Caco-2 (cell line): ENCODE results near the gene DSP. TPM values are rescaled to one million over a fixed set of nuclear protein-coding genes. Genes with fewer than 3 reads are reported as not detected.

Source experiments
- BruUV-seq: library from RNA; stranded (reverse); fragments of 400-500 nt; replicated peaks from 2 replicates; lab custom pipeline; 2021; lab: Mats Ljungman, UMichigan
- CTCF ChIA-PET: fragments of 300-600 bp; sonication (Branson Sonifier 250); formaldehyde crosslinking; loops from one replicate; lab custom pipeline; 2022; ENCODE audit warnings: antibody characterized with exemption; lab: Charles Lee
- POLR2A ChIA-PET: fragments of 300-600 bp; sonication (Branson Sonifier 250); formaldehyde crosslinking; loops from one replicate; lab custom pipeline; 2022; ENCODE audit warnings: antibody characterized with exemption; lab: Charles Lee
- DNase-seq, 2 experiments: peaks; one replicate each; pipeline versions ENCODE4 v3.0.0 to v3.0.0-alpha.2; 2020 to 2022
- H3K27me3 ChIP-seq: replicated peaks from 2 replicates; pipeline ENCODE4 v1.6.0; 2011; ENCODE audit warnings: low read length; ENCODE audit not compliant: control insufficient read depth, insufficient read depth
- H3K36me3 ChIP-seq: 2 replicates; pipeline ENCODE4 v1.5.1; 2011; ENCODE audit warnings: low read length; ENCODE audit not compliant: control insufficient read depth, insufficient read depth
- H3K4me1 ChIP-seq: fragments of 250-450 bp; sonication (Bioruptor Pico); 2 replicates; pipeline ENCODE4 v1.5.1; 2020; ENCODE audit warnings: mild to moderate bottlenecking
- H3K4me3 ChIP-seq: 2 replicates; pipeline ENCODE4 v1.5.1; 2011; ENCODE audit warnings: low read depth, mild to moderate bottlenecking, control low read depth, low read length
- H3K9me3 ChIP-seq: fragments of 250-450 bp; sonication (Bioruptor Pico); 2 replicates; pipeline ENCODE4 v1.5.1; 2020; ENCODE audit warnings: mild to moderate bottlenecking, moderate library complexity
- H3K27ac Mint-ChIP-seq: one replicate; pipeline ENCODE4 v1.8.0; 2022; ENCODE audit warnings: mixed read lengths; ENCODE audit not compliant: unreplicated experiment
- H3K27me3 Mint-ChIP-seq: one replicate; pipeline ENCODE4 v1.8.0; 2022; ENCODE audit warnings: mixed read lengths; ENCODE audit not compliant: insufficient read depth, unreplicated experiment
- H3K36me3 Mint-ChIP-seq: one replicate; pipeline ENCODE4 v1.8.0; 2022; ENCODE audit warnings: mild to moderate bottlenecking, mixed read lengths; ENCODE audit not compliant: insufficient read depth, unreplicated experiment
- H3K4me1 Mint-ChIP-seq: one replicate; pipeline ENCODE4 v1.8.0; 2022; ENCODE audit warnings: low read depth, mixed read lengths; ENCODE audit not compliant: unreplicated experiment
- H3K4me3 Mint-ChIP-seq: one replicate; pipeline ENCODE4 v1.8.0; 2022; ENCODE audit warnings: mild to moderate bottlenecking, moderate library complexity, mixed read lengths; ENCODE audit not compliant: unreplicated experiment
- H3K9me3 Mint-ChIP-seq: one replicate; pipeline ENCODE4 v1.8.0; 2022; ENCODE audit warnings: mixed read lengths; ENCODE audit not compliant: unreplicated experiment
- intact Hi-C: fragments of 100-400 bp; cut with micrococcal nuclease; formaldehyde crosslinking; loops from one replicate; pipeline ENCODE4 v1.10.0; 2022; ENCODE audit not compliant: unreplicated experiment
- total RNA-seq: library from RNA; stranded (reverse); gene quantifications from 2 replicates; pipeline ENCODE4 v1.2.3, GENCODE V29; 2022
- TF ChIP-seq, protein P1 (sequence below), 2 experiments: fragments of 200-600 bp in 1 of 2; IDR thresholded peaks; 1 replicate in 1 of 2; 2 replicates in 1 of 2; pipeline versions ENCODE4 v1.5.1 to v1.8.0; 2011 to 2022; ENCODE audit warnings: antibody characterized with exemption in 1 of 2, control low read depth in 1 of 2, inconsistent platforms in 1 of 2, low read depth in 1 of 2, low read length in 1 of 2, mild to moderate bottlenecking in 1 of 2, moderate library complexity in 1 of 2; ENCODE audit not compliant: insufficient read depth in 1 of 2, severe bottlenecking in 1 of 2, unreplicated experiment in 1 of 2

The DSP gene
- total RNA-seq, 1 experiment from 2014 or later: 191 TPM

DNA sequence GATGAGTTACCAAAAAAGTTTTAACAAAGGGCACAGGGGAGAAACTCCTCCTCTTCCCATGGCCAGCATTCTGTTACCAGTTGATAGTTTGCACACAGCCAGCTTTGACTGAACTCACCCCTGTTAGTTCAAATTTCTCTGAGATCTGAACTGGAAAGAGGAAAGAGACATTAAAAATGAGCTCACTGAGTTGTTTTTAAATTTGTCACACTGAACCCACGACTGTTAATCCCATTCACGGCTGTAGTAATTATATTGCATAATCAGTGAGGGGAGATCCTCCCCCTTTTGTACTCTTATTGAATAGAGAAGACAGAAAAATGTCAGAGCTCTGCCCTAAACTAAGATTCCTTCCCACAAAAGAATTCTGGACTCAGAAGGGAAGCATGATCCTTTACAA is 17.5 kb upstream of the DSP start:
- no peaks in the 10 kb centered on the region for H3K9me3 ChIP-seq
- H3K27me3 ChIP-seq: no peaks in the 10 kb centered on the region
- H3K9me3 Mint-ChIP-seq: no peaks in the 10 kb centered on the region
- no TSS peak for BruUV-seq
- no peak overlapping the region for H3K27ac Mint-ChIP-seq
- no peaks in the 10 kb centered on the region for H3K4me1 ChIP-seq
- no peak overlapping the region for H3K4me3 Mint-ChIP-seq
- ChIA-PET CTCF (no interaction called here), POLR2A (no interaction called here)
- intact Hi-C loops: no loop called here
- no peaks in the 10 kb centered on the region for H3K4me1 Mint-ChIP-seq
- no peaks in the 10 kb centered on the region for H3K36me3 ChIP-seq
- H3K4me3 ChIP-seq: no peak overlapping the region
- no peaks in the 10 kb centered on the region for H3K27me3 Mint-ChIP-seq
- TF ChIP-seq, protein P1, sequence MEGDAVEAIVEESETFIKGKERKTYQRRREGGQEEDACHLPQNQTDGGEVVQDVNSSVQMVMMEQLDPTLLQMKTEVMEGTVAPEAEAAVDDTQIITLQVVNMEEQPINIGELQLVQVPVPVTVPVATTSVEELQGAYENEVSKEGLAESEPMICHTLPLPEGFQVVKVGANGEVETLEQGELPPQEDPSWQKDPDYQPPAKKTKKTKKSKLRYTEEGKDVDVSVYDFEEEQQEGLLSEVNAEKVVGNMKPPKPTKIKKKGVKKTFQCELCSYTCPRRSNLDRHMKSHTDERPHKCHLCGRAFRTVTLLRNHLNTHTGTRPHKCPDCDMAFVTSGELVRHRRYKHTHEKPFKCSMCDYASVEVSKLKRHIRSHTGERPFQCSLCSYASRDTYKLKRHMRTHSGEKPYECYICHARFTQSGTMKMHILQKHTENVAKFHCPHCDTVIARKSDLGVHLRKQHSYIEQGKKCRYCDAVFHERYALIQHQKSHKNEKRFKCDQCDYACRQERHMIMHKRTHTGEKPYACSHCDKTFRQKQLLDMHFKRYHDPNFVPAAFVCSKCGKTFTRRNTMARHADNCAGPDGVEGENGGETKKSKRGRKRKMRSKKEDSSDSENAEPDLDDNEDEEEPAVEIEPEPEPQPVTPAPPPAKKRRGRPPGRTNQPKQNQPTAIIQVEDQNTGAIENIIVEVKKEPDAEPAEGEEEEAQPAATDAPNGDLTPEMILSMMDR (IDR thresholded peaks at IDR 0.05; ENCODE audit: insufficient read depth in 1 of 2, low read depth in 1 of 2, low read length in 1 of 2, severe bottlenecking in 1 of 2, unreplicated experiment in 1 of 2): no peak
- no peaks in the 10 kb centered on the region for H3K36me3 Mint-ChIP-seq
- no peak for DNase-seq

DNA sequence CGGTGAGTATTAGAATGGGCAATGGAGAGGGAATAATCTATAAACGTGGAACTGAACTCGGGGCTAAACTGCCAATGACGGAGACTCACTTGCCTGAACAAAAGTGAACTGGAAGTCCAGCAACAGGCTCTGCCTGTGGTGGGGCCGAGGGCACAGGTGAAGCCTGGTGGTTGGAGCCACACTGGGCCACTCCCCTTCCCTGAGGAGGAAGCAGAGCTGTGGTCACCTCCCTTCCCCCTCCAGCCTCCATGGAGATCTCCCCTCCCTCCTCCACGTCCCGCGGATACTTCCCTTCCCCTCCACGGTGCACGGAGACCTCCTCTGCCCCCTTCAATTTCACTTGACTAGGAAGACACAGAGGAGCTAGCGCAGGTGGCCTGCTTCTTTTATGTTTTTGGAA is 14.7 kb upstream of the DSP start:
- no peak overlapping the region for H3K4me3 ChIP-seq
- TF ChIP-seq, protein P1 (IDR thresholded peaks at IDR 0.05; ENCODE audit: insufficient read depth in 1 of 2, low read depth in 1 of 2, low read length in 1 of 2, severe bottlenecking in 1 of 2, unreplicated experiment in 1 of 2): no peak
- BruUV-seq: no TSS peak
- no peaks in the 10 kb centered on the region for H3K36me3 Mint-ChIP-seq
- H3K4me1 Mint-ChIP-seq: no peaks in the 10 kb centered on the region
- intact Hi-C loops: no loop called here
- H3K36me3 ChIP-seq: no peaks in the 10 kb centered on the region
- no peaks in the 10 kb centered on the region for H3K27me3 ChIP-seq
- ChIA-PET POLR2A (no interaction called here), CTCF (no interaction called here)
- no peaks in the 10 kb centered on the region for H3K9me3 ChIP-seq
- H3K9me3 Mint-ChIP-seq: no peaks in the 10 kb centered on the region
- no peak overlapping the region for H3K4me3 Mint-ChIP-seq
- peaks cover under 1% of the 10 kb centered on the region for H3K4me1 ChIP-seq
- H3K27ac Mint-ChIP-seq: no peak overlapping the region
- DNase-seq: no peak
- no peaks in the 10 kb centered on the region for H3K27me3 Mint-ChIP-seq

DNA sequence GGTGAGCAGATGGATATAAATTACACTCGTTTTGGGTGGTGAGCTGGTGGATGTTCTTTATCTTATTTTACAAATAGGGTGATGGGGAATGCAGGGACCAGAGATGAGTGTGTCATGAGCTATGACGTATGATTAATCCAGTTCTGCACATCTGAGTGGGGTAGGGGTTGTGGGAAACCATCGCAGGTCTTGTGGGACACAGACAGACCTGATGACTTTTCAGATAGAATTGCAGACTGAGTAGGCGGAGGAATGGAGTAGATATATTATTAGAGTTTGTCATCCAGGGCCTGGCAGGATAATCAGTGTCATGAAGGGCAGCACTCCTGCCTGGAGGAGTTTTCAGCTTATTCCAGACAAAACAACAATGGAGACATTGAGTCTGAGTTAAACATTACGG is 12.9 kb upstream of the DSP start:
- H3K36me3 Mint-ChIP-seq: no peaks in the 10 kb centered on the region
- no peak overlapping the region for H3K27ac Mint-ChIP-seq
- CTCF ChIA-PET: no interaction called here
- H3K4me3 Mint-ChIP-seq: no peak overlapping the region
- no peaks in the 10 kb centered on the region for H3K9me3 Mint-ChIP-seq
- H3K4me1 Mint-ChIP-seq: no peaks in the 10 kb centered on the region
- Histone ChIP-seq H3K27me3 (no peaks in the 10 kb centered on the region), H3K36me3 (no peaks in the 10 kb centered on the region), H3K9me3 (no peaks in the 10 kb centered on the region), H3K4me3 (no peak overlapping the region), H3K4me1 (peaks cover 10% of the 10 kb centered on the region)
- intact Hi-C loops: no loop called here
- TF ChIP-seq, protein P1 (IDR thresholded peaks at IDR 0.05; ENCODE audit: insufficient read depth in 1 of 2, low read depth in 1 of 2, low read length in 1 of 2, severe bottlenecking in 1 of 2, unreplicated experiment in 1 of 2): no peak
- DNase-seq: no peak
- POLR2A ChIA-PET: no interaction called here
- H3K27me3 Mint-ChIP-seq: no peaks in the 10 kb centered on the region
- BruUV-seq: no TSS peak
